GM23338 (cell line): ENCODE results near the gene FAM161B. TPM values are rescaled to one million over a fixed set of nuclear protein-coding genes. Genes with fewer than 3 reads are reported as not detected.

Source experiments
- ATAC-seq: fragments of 200-7000 bp; cut with Tn5 transposase; 3 replicates; pipeline ENCODE4 v1.9.1; 2020
- DNase-seq: peaks from one replicate; pipeline ENCODE4 v3.0.0-alpha.2; 2015; ENCODE audit warnings: low spot score
- H2AFZ ChIP-seq: fragments of 200-600 bp; sonication (generic); 2 replicates; pipeline ENCODE4 v1.8.0; 2016; ENCODE audit warnings: antibody characterized with exemption, mild to moderate bottlenecking, moderate library complexity
- H3F3A ChIP-seq: fragments of 200-600 bp; sonication (generic); replicated peaks from 2 replicates; pipeline ENCODE4 v1.8.0; 2017; ENCODE audit warnings: antibody characterized with exemption, mixed run types, low read depth
- H3K27ac ChIP-seq: fragments of 200-600 bp; sonication (generic); 2 replicates; pipeline ENCODE4 v1.6.1; 2016; ENCODE audit warnings: low read depth
- H3K27me3 ChIP-seq: fragments of 200-600 bp; sonication (generic); 2 replicates; pipeline ENCODE4 v1.8.0; 2016; ENCODE audit warnings: mild to moderate bottlenecking, mixed run types, moderate library complexity; ENCODE audit not compliant: insufficient read depth
- H3K36me3 ChIP-seq: fragments of 200-600 bp; sonication (generic); 2 replicates; pipeline ENCODE4 v1.8.0; 2016; ENCODE audit warnings: mild to moderate bottlenecking; ENCODE audit not compliant: insufficient read depth
- H3K4me1 ChIP-seq: fragments of 200-600 bp; sonication (generic); 2 replicates; pipeline ENCODE4 v1.8.0; 2016; ENCODE audit warnings: mild to moderate bottlenecking, moderate library complexity; ENCODE audit not compliant: insufficient read depth
- H3K4me2 ChIP-seq: fragments of 200-600 bp; sonication (generic); 2 replicates; pipeline ENCODE4 v1.7.1; 2017; ENCODE audit warnings: mixed run types
- H3K4me3 ChIP-seq: fragments of 200-600 bp; sonication (generic); 2 replicates; pipeline ENCODE4 v1.6.1; 2016; ENCODE audit warnings: mixed run types
- H3K79me2 ChIP-seq: fragments of 200-600 bp; sonication (generic); replicated peaks from 2 replicates; pipeline ENCODE4 v1.8.0; 2017; ENCODE audit warnings: mild to moderate bottlenecking; ENCODE audit not compliant: insufficient read depth
- H3K9me2 ChIP-seq: fragments of 200-600 bp; sonication (generic); 2 replicates; pipeline ENCODE4 v1.8.0; 2017; ENCODE audit not compliant: insufficient read depth
- H4K20me1 ChIP-seq: fragments of 200-600 bp; sonication (generic); replicated peaks from 2 replicates; pipeline ENCODE4 v1.8.0; 2017; ENCODE audit warnings: mild to moderate bottlenecking; ENCODE audit not compliant: insufficient read depth
- H3K27ac Mint-ChIP-seq: 2 replicates; pipeline ENCODE4 v1.8.0; 2020; ENCODE audit warnings: inconsistent platforms, mild to moderate bottlenecking, moderate library complexity, mixed read lengths
- H3K27me3 Mint-ChIP-seq: 3 replicates; pipeline ENCODE4 v1.8.0; 2022; ENCODE audit warnings: low read depth, mild to moderate bottlenecking, moderate library complexity, mixed read lengths, inconsistent platforms; ENCODE audit not compliant: insufficient read depth, poor library complexity
- H3K36me3 Mint-ChIP-seq: 3 replicates; pipeline ENCODE4 v1.8.0; 2021; ENCODE audit warnings: low read depth, mild to moderate bottlenecking, inconsistent platforms, moderate library complexity, mixed read lengths
- H3K4me1 Mint-ChIP-seq: 3 replicates; pipeline ENCODE4 v1.8.0; 2020; ENCODE audit warnings: mild to moderate bottlenecking, inconsistent platforms, mixed read lengths
- H3K4me3 Mint-ChIP-seq: 3 replicates; pipeline ENCODE4 v1.8.0; 2021; ENCODE audit warnings: moderate library complexity, mild to moderate bottlenecking, inconsistent platforms, mixed read lengths
- H3K9me3 Mint-ChIP-seq: 3 replicates; pipeline ENCODE4 v1.8.0; 2020; ENCODE audit warnings: moderate library complexity, mild to moderate bottlenecking, inconsistent platforms, mixed read lengths
- CREB1 ChIP-seq: fragments of 250-450 bp; sonication (Bioruptor Pico); IDR thresholded peaks from 2 replicates; pipeline ENCODE4 v1.5.0; 2020; ENCODE audit warnings: low read depth, mild to moderate bottlenecking, moderate library complexity
- ETS1 ChIP-seq: IDR thresholded peaks from 2 replicates; pipeline ENCODE4 v1.6.1; 2016; ENCODE audit warnings: antibody characterized with exemption
- EZH2 ChIP-seq: fragments of 200-600 bp; sonication (generic); IDR thresholded peaks from one replicate; pipeline ENCODE4 v1.8.0; 2017; ENCODE audit warnings: antibody characterized with exemption, mild to moderate bottlenecking, low read depth; ENCODE audit not compliant: unreplicated experiment
- EZH2phosphoT487 ChIP-seq: fragments of 200-600 bp; sonication (generic); IDR thresholded peaks from one replicate; pipeline ENCODE4 v1.8.1; 2018; ENCODE audit warnings: antibody characterized with exemption; ENCODE audit not compliant: unreplicated experiment
- JUNB ChIP-seq: IDR thresholded peaks from one replicate; pipeline ENCODE4 v1.6.1; 2016; ENCODE audit warnings: antibody characterized with exemption; ENCODE audit not compliant: unreplicated experiment
- NANOG ChIP-seq: IDR thresholded peaks from 2 replicates; pipeline ENCODE4 v1.6.1; 2016; ENCODE audit warnings: antibody characterized with exemption, borderline replicate concordance
- POLR2AphosphoS5 ChIP-seq: IDR thresholded peaks from 2 replicates; pipeline ENCODE4 v1.6.1; 2016; ENCODE audit warnings: antibody characterized with exemption, low read depth
- STAT1 ChIP-seq: IDR thresholded peaks from one replicate; pipeline ENCODE4 v1.6.1; 2016; ENCODE audit warnings: antibody characterized with exemption; ENCODE audit not compliant: unreplicated experiment
- ZNF114 ChIP-seq: fragments of 250-450 bp; sonication (Bioruptor Pico); IDR thresholded peaks from 2 replicates; pipeline ENCODE4 v1.5.0; 2020; ENCODE audit warnings: mild to moderate bottlenecking, moderate library complexity
- ZNF331 ChIP-seq: fragments of 250-450 bp; sonication (Bioruptor Pico); IDR thresholded peaks from 2 replicates; pipeline ENCODE4 v1.5.0; 2020; ENCODE audit warnings: low read depth, mild to moderate bottlenecking, moderate library complexity
- ZNF462 ChIP-seq: fragments of 250-450 bp; sonication (Bioruptor Pico); IDR thresholded peaks from 2 replicates; pipeline ENCODE4 v1.5.0; 2020; ENCODE audit warnings: mild to moderate bottlenecking, moderate library complexity
- polyA plus RNA-seq: library from polyadenylated mRNA; unstranded; fragments of >200 nt; fragmentation: Nextera tagmentation; extraction: Ambion mirVana; gene quantifications from 2 replicates; pipeline ENCODE4 v1.2.1, GENCODE V29; 2016
- total RNA-seq: library from RNA; depleted of rRNA; stranded (reverse); fragments of >200 nt; shearing (Covaris generic); gene quantifications from 2 replicates; pipeline ENCODE4 v1.2.3, GENCODE V29; 2014
- TF ChIP-seq, protein P1 (sequence below), 2 experiments: fragments of 200-600 bp in 1 of 2; sonication (generic) in 1 of 2; conservative IDR thresholded peaks; 2 replicates each; pipeline versions ENCODE4 v1.5.1 to v1.6.1; 2016 to 2017; ENCODE audit warnings: antibody characterized with exemption in 2 of 2, low read depth in 2 of 2, mild to moderate bottlenecking in 2 of 2, moderate library complexity in 1 of 2
- TF ChIP-seq, protein P2 (sequence below): IDR thresholded peaks from one replicate; pipeline ENCODE4 v1.6.1; 2018; ENCODE audit warnings: antibody characterized with exemption; ENCODE audit not compliant: unreplicated experiment

Gene FAM161B
- total and polyA plus RNA-seq, 2 experiments from 2014 or later, result 0.28 to 2.8 TPM

- TF ChIP-seq, protein P1, sequence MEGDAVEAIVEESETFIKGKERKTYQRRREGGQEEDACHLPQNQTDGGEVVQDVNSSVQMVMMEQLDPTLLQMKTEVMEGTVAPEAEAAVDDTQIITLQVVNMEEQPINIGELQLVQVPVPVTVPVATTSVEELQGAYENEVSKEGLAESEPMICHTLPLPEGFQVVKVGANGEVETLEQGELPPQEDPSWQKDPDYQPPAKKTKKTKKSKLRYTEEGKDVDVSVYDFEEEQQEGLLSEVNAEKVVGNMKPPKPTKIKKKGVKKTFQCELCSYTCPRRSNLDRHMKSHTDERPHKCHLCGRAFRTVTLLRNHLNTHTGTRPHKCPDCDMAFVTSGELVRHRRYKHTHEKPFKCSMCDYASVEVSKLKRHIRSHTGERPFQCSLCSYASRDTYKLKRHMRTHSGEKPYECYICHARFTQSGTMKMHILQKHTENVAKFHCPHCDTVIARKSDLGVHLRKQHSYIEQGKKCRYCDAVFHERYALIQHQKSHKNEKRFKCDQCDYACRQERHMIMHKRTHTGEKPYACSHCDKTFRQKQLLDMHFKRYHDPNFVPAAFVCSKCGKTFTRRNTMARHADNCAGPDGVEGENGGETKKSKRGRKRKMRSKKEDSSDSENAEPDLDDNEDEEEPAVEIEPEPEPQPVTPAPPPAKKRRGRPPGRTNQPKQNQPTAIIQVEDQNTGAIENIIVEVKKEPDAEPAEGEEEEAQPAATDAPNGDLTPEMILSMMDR (conservative IDR thresholded peaks at IDR 0.05; ENCODE audit: low read depth in 2 of 2), result no peak
- TF ChIP-seq ETS1 (no peak), NANOG (no peak), ZNF462 (CRISPR knock-in tag) (no peak), EZH2phosphoT487 (no peak), JUNB (no peak), CREB1 (no peak), ZNF331 (CRISPR knock-in tag) (no peak), STAT1 (no peak), POLR2AphosphoS5 (no peak), EZH2 (no peak), ZNF114 (CRISPR knock-in tag) (no peak)
- TF ChIP-seq, protein P2, sequence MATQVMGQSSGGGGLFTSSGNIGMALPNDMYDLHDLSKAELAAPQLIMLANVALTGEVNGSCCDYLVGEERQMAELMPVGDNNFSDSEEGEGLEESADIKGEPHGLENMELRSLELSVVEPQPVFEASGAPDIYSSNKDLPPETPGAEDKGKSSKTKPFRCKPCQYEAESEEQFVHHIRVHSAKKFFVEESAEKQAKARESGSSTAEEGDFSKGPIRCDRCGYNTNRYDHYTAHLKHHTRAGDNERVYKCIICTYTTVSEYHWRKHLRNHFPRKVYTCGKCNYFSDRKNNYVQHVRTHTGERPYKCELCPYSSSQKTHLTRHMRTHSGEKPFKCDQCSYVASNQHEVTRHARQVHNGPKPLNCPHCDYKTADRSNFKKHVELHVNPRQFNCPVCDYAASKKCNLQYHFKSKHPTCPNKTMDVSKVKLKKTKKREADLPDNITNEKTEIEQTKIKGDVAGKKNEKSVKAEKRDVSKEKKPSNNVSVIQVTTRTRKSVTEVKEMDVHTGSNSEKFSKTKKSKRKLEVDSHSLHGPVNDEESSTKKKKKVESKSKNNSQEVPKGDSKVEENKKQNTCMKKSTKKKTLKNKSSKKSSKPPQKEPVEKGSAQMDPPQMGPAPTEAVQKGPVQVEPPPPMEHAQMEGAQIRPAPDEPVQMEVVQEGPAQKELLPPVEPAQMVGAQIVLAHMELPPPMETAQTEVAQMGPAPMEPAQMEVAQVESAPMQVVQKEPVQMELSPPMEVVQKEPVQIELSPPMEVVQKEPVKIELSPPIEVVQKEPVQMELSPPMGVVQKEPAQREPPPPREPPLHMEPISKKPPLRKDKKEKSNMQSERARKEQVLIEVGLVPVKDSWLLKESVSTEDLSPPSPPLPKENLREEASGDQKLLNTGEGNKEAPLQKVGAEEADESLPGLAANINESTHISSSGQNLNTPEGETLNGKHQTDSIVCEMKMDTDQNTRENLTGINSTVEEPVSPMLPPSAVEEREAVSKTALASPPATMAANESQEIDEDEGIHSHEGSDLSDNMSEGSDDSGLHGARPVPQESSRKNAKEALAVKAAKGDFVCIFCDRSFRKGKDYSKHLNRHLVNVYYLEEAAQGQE, result no peak
- Histone ChIP-seq H3K4me1 (no peaks in the 10 kb centered on the region), H3F3A (no peaks in the 10 kb centered on the region), H3K27ac (no peak overlapping the region), H4K20me1 (no peaks in the 10 kb centered on the region; the same call in 1 of the 2 replicates), H3K9me2 (no peaks in the 10 kb centered on the region), H3K4me3 (no peak overlapping the region), H3K36me3 (no peaks in the 10 kb centered on the region), H3K27me3 (no peaks in the 10 kb centered on the region), H3K4me2 (no peak overlapping the region), H3K79me2 (no peaks in the 10 kb centered on the region), H2AFZ (no peak overlapping the region)
- Mint-ChIP-seq H3K27me3 (peaks cover 1% of the 10 kb centered on the region), H3K27ac (no peak overlapping the region), H3K4me1 (peaks cover 5% of the 10 kb centered on the region; the same call in 1 of the 3 replicates), H3K9me3 (no peaks in the 10 kb centered on the region), H3K4me3 (no peak overlapping the region), H3K36me3 (no peaks in the 10 kb centered on the region)
- ATAC-seq (no peak), DNase-seq (no peak)
Observed at GRCh38 chr14:73976125-73976524, 26.2 kb upstream of the FAM161B start.
